Calu3 (cell line): ENCODE measurements around the gene KIF5A. TPM values are rescaled to one million over a fixed set of nuclear protein-coding genes. Genes with fewer than 3 reads are reported as not detected.

Source experiments
- BruUV-seq: library from RNA; stranded (reverse); fragments of 400-500 nt; replicated peaks from 2 replicates; lab custom pipeline; 2021; lab: Mats Ljungman, UMichigan
- CTCF ChIA-PET: fragments of 300-600 bp; sonication (Branson Sonifier 250); formaldehyde crosslinking; loops from one replicate; lab custom pipeline; 2022; ENCODE audit warnings: antibody characterized with exemption; lab: Charles Lee
- DNase-seq: peaks from one replicate; pipeline ENCODE4 v3.0.0; 2022
- H3K27ac Mint-ChIP-seq: one replicate; pipeline ENCODE4 v1.8.0; 2022; ENCODE audit warnings: mixed read lengths; ENCODE audit not compliant: unreplicated experiment
- H3K27me3 Mint-ChIP-seq: one replicate; pipeline ENCODE4 v1.8.0; 2022; ENCODE audit warnings: mixed read lengths; ENCODE audit not compliant: unreplicated experiment
- H3K36me3 Mint-ChIP-seq: one replicate; pipeline ENCODE4 v1.8.0; 2022; ENCODE audit warnings: mild to moderate bottlenecking, moderate library complexity, mixed read lengths; ENCODE audit not compliant: insufficient read depth, unreplicated experiment
- H3K4me1 Mint-ChIP-seq: one replicate; pipeline ENCODE4 v1.8.0; 2022; ENCODE audit warnings: mild to moderate bottlenecking, low read depth, mixed read lengths; ENCODE audit not compliant: unreplicated experiment
- H3K4me3 Mint-ChIP-seq: one replicate; pipeline ENCODE4 v1.8.0; 2022; ENCODE audit warnings: mild to moderate bottlenecking, low read depth, moderate library complexity, mixed read lengths; ENCODE audit not compliant: unreplicated experiment
- H3K9me3 Mint-ChIP-seq: one replicate; pipeline ENCODE4 v1.8.0; 2022; ENCODE audit warnings: low read depth, mixed read lengths; ENCODE audit not compliant: unreplicated experiment
- intact Hi-C: fragments of 100-400 bp; cut with micrococcal nuclease; formaldehyde crosslinking; loops from one replicate; pipeline ENCODE4 v1.10.0; 2022; ENCODE audit not compliant: unreplicated experiment
- total RNA-seq: library from RNA; stranded (reverse); gene quantifications from 2 replicates; pipeline ENCODE4 v1.2.3, GENCODE V29; 2022
- TF ChIP-seq, protein P1 (sequence below): fragments of 200-600 bp; IDR thresholded peaks from one replicate; pipeline ENCODE4 v1.8.0; 2022; ENCODE audit warnings: antibody characterized with exemption; ENCODE audit not compliant: unreplicated experiment

KIF5A gene
- total RNA-seq, 1 experiment from 2014 or later = not detected

DNA sequence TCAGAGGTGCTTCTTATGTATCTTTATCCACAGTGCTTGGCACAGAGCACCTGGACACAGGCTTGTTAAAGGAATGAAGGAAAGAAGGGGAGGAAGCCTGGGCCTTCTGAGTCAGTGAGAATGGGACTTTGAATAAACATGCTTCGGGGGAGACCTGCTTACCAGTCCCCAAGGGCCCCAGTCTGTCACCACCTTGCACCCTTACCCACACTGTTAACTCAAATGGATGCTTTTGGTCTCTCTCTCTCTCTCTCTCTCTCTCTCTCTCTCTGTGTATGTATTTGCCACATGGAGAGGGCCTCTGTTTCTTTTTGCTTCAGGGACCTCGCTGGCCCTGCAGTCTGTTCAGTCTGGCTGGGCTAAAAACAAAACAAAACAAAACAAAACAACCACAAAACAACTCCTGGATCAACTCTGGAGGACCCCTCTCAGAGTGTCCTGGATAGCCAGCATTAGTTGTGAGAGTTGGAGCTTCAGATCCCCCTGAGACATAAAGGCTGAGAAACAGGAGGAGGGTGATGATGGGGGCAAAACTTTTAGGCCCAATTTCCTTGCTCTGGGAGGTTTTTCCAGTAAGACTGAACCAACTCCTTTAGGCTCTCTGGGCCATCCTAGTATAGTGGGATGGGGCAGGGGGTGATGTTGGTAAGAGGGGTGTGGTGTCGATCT is 1.9 kb downstream of the KIF5A start:
- Mint-ChIP-seq H3K27ac (no peak overlapping the region), H3K36me3 (peaks cover 6% of the 10 kb centered on the region), H3K27me3 (peaks cover 76% of the 10 kb centered on the region), H3K4me3 (no peak overlapping the region), H3K4me1 (peaks cover 20% of the 10 kb centered on the region), H3K9me3 (no peaks in the 10 kb centered on the region)
- no TSS peak for BruUV-seq
- no peak for DNase-seq
- TF ChIP-seq, protein P1, sequence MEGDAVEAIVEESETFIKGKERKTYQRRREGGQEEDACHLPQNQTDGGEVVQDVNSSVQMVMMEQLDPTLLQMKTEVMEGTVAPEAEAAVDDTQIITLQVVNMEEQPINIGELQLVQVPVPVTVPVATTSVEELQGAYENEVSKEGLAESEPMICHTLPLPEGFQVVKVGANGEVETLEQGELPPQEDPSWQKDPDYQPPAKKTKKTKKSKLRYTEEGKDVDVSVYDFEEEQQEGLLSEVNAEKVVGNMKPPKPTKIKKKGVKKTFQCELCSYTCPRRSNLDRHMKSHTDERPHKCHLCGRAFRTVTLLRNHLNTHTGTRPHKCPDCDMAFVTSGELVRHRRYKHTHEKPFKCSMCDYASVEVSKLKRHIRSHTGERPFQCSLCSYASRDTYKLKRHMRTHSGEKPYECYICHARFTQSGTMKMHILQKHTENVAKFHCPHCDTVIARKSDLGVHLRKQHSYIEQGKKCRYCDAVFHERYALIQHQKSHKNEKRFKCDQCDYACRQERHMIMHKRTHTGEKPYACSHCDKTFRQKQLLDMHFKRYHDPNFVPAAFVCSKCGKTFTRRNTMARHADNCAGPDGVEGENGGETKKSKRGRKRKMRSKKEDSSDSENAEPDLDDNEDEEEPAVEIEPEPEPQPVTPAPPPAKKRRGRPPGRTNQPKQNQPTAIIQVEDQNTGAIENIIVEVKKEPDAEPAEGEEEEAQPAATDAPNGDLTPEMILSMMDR = no peak
- intact Hi-C loops = no loop called here
- CTCF ChIA-PET = no interaction called here

DNA sequence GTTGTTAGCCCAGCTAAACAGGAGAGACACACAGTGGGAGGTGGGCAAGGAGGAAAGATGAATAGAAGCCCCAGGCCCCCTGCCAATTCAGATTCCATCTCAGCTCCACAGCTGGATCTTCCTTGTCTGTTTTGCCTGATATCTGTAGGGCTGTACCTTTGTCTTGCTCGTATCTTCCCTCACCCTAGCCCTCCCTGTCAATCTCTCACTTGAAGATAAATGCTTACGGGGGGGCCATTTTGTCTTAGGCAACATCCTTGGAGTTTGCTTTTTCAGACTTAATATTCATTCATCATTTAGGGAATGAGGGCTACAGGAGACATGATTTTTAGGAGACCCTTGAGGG is 2.4 kb downstream of the KIF5A start:
- H3K27me3 Mint-ChIP-seq = peaks cover 76% of the 10 kb centered on the region
- TF ChIP-seq, protein P1 = no peak
- intact Hi-C loops = no loop called here
- no peaks in the 10 kb centered on the region for H3K9me3 Mint-ChIP-seq
- CTCF ChIA-PET = no interaction called here
- peaks cover 1% of the 10 kb centered on the region for H3K36me3 Mint-ChIP-seq
- no peak overlapping the region for H3K4me3 Mint-ChIP-seq
- no TSS peak for BruUV-seq
- H3K27ac Mint-ChIP-seq = no peak overlapping the region
- H3K4me1 Mint-ChIP-seq = peaks cover 19% of the 10 kb centered on the region
- DNase-seq = no peak

DNA sequence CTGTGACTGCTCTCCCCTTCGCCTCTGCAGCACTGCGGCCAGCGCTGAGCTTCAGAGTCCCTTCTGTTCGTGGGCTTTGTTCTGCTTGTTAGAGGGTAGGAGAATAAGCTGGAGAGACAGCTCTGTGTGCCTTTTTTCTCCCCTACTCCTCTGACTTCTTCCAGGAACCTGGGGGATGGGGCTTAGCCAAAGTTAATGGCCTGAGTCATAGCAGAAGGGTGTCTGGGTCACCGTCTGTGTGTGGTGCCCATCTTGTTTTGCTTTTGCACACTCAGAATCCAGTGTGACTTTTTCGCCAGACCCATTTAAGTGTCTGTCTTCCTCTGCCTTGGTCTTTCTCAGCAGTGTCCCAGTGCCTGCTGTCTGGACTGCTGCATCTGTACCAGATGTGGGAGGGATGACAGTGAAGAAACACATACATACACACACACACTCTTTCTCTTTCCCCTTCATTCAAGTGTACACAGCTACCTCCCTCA is 3.0 kb downstream of the KIF5A start:
- H3K27me3 Mint-ChIP-seq = peaks cover 72% of the 10 kb centered on the region
- H3K4me1 Mint-ChIP-seq = peaks cover 14% of the 10 kb centered on the region
- BruUV-seq = no TSS peak
- H3K27ac Mint-ChIP-seq = no peak overlapping the region
- intact Hi-C loops = no loop called here
- TF ChIP-seq, protein P1 = no peak
- no peaks in the 10 kb centered on the region for H3K36me3 Mint-ChIP-seq
- no peaks in the 10 kb centered on the region for H3K9me3 Mint-ChIP-seq
- no peak for DNase-seq
- CTCF ChIA-PET = no interaction called here
- no peak overlapping the region for H3K4me3 Mint-ChIP-seq

DNA sequence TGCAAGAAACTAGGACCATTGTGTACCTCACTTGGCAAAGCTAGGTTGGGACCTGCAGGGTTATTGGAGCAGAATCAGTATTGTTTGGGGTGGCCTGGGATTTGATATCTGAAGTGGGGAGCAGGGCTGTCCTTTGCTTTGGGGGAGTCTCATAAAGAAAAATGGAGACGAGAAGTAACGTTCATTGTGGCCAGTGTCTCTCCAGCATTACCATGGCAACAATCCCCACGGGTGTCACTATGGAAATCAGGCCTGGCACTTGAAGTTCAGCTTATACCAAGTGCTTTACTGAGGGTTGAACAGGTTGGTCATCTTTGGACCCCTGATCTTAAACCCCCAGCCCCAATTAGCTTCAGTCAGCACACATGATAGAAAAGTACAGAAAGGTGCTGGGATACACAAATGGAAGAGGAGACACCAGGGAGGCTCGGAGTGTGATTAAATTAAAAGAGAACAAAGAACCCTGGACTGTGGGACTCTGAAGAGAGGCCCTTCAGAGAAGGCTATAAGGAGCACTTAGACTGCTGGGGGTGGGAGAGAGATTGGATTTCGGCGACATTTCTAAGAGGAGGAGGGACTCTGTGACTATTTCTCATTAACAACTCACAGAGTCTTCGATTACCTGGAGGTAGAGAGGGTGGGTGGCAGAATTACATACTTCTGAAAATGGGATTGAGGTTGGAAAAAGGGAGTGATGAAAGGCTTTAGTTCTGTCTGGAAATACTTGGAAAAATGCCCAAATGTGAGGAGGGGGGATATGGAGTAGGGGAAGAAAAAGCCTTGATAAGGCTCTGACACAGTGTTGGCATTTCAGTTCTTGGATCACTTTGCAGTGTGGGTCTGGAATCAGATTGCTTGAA is 3.7 kb downstream of the KIF5A start:
- DNase-seq = no peak
- no peak overlapping the region for H3K27ac Mint-ChIP-seq
- peaks cover 65% of the 10 kb centered on the region for H3K27me3 Mint-ChIP-seq
- TF ChIP-seq, protein P1 = no peak
- no TSS peak for BruUV-seq
- H3K4me1 Mint-ChIP-seq = peaks cover 11% of the 10 kb centered on the region
- intact Hi-C loops = no loop called here
- no peaks in the 10 kb centered on the region for H3K36me3 Mint-ChIP-seq
- CTCF ChIA-PET = no interaction called here
- no peaks in the 10 kb centered on the region for H3K9me3 Mint-ChIP-seq
- H3K4me3 Mint-ChIP-seq = no peak overlapping the region
